Upper lobe of left lung (tissue), 6 donors: ENCODE results near the gene LHFPL3. TPM values are rescaled to one million over a fixed set of nuclear protein-coding genes. Genes with fewer than 3 reads are reported as not detected.

Experiments used
- ATAC-seq, 2 donors: fragments of 200-7000 bp; cut with Tn5 transposase; one replicate each; pipeline ENCODE4 v1.9.1; 2022; ENCODE audit warnings: mild to moderate bottlenecking in 2 of 2, moderate library complexity in 2 of 2; ENCODE audit not compliant: low FRiP score in 2 of 2
- DNase-seq, 2 donors: peaks; one replicate each; pipeline ENCODE4 v3.0.0-alpha.2; 2019 to 2020
- H3K27ac ChIP-seq, 4 donors: fragments of 200-600 bp; sonication (generic); one replicate each; pipeline ENCODE4 v1.5.1; 2016 to 2019
- H3K27me3 ChIP-seq, 4 donors: fragments of 200-600 bp; sonication (generic); one replicate each; pipeline ENCODE4 v1.5.1; 2017 to 2019
- H3K36me3 ChIP-seq, 4 donors: fragments of 200-600 bp; sonication (generic); one replicate each; pipeline ENCODE4 v1.5.1; 2016 to 2019
- H3K4me1 ChIP-seq, 4 donors: fragments of 200-600 bp; sonication (generic); one replicate each; pipeline ENCODE4 v1.5.1; 2018 to 2019
- H3K4me3 ChIP-seq, 4 donors: fragments of 200-600 bp; sonication (generic); one replicate each; pipeline ENCODE4 v1.5.1; 2017 to 2019; ENCODE audit warnings: mild to moderate bottlenecking in 2 of 4, moderate library complexity in 1 of 4
- H3K9me3 ChIP-seq, 4 donors: fragments of 200-600 bp; sonication (generic); one replicate each; pipeline ENCODE4 v1.5.1; 2018 to 2019
- EP300 ChIP-seq, 4 donors: sonication (generic); formaldehyde crosslinking; IDR thresholded peaks; one replicate each; pipeline ENCODE4 v1.5.1; 2017; ENCODE audit warnings: antibody characterized with exemption in 4 of 4, control low read depth in 2 of 4
- POLR2A ChIP-seq, 4 donors: fragments of 450-650 bp; IDR thresholded peaks; one replicate each; pipeline ENCODE4 v1.5.1; 2016 to 2017; ENCODE audit warnings: antibody characterized with exemption in 4 of 4, mild to moderate bottlenecking in 2 of 4
- POLR2AphosphoS5 ChIP-seq, 2 donors: sonication (generic); formaldehyde crosslinking; IDR thresholded peaks; one replicate each; pipeline ENCODE4 v1.5.1; 2017; ENCODE audit warnings: antibody characterized with exemption in 2 of 2
- WGBS, 2 donors: methylation state at CpG; one replicate each; pipeline ENCODE4 v1.1.5; 2017 to 2018; 5-methylcytosine and 5-hydroxymethylcytosine counted together
- total RNA-seq, 6 donors: library from RNA; depleted of rRNA in 4 of 6; stranded (reverse); fragments of >200 nt in 4 of 6; gene quantifications; one replicate each; pipeline versions ENCODE4 v1.1.0 to v1.2.1, GENCODE V29; 2016 to 2021
- TF ChIP-seq, protein P1 (sequence below), 6 experiments: fragments of 450-650 bp in 4 of 6; fragments of 200-600 bp in 2 of 6; sonication (generic) in 2 of 6; IDR thresholded peaks; one replicate each; pipeline ENCODE4 v1.5.1; 2016 to 2019; ENCODE audit warnings: antibody characterized with exemption in 6 of 6
- donor health status: DM: no; HTN: no; CAD: no; lungs with moderate emphysema.
- donor health status: DM: no; HTN: yes; CAD: no; lungs with severe emphysema.

Gene LHFPL3
- total RNA-seq, 6 donors from 2014 or later: not detected

DNA sequence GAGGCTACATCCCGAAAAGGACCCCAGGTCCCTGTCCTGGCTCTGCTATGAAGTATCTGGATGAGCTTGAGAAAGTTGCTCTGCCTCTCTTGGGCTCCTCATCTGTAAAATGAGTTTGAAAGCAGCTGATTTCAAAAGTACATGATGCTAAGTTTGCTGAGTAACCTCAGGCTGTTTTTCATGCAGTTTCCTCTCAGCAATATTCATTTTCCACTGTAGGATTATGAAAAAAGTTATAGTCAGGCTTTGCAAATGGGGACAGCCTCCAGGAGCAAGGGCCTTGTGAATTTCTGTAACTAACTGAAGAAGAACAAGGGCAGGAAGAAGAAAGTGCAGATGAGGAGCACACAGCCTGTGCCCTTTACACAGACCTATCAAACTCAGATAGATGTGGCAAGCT is 518.3 kb downstream of the LHFPL3 start:
- Histone ChIP-seq H3K36me3 (no peaks in the 10 kb centered on the region), H3K4me1 (no peaks in the 10 kb centered on the region), H3K9me3 (no peaks in the 10 kb centered on the region), H3K4me3 (no peak overlapping the region), H3K27me3 (no peaks in the 10 kb centered on the region), H3K27ac (no peak overlapping the region)
- ATAC-seq: no peak
- no peak for DNase-seq
- 85 to 89% methylated on average over 1 of the region's 1 CpG for WGBS, 2 donors
- TF ChIP-seq POLR2AphosphoS5 (IDR thresholded peaks at IDR 0.05) (no peak), EP300 (IDR thresholded peaks at IDR 0.05) (no peak), POLR2A (IDR thresholded peaks at IDR 0.05) (no peak)
- TF ChIP-seq, protein P1, sequence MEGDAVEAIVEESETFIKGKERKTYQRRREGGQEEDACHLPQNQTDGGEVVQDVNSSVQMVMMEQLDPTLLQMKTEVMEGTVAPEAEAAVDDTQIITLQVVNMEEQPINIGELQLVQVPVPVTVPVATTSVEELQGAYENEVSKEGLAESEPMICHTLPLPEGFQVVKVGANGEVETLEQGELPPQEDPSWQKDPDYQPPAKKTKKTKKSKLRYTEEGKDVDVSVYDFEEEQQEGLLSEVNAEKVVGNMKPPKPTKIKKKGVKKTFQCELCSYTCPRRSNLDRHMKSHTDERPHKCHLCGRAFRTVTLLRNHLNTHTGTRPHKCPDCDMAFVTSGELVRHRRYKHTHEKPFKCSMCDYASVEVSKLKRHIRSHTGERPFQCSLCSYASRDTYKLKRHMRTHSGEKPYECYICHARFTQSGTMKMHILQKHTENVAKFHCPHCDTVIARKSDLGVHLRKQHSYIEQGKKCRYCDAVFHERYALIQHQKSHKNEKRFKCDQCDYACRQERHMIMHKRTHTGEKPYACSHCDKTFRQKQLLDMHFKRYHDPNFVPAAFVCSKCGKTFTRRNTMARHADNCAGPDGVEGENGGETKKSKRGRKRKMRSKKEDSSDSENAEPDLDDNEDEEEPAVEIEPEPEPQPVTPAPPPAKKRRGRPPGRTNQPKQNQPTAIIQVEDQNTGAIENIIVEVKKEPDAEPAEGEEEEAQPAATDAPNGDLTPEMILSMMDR (IDR thresholded peaks at IDR 0.05): no peak

DNA sequence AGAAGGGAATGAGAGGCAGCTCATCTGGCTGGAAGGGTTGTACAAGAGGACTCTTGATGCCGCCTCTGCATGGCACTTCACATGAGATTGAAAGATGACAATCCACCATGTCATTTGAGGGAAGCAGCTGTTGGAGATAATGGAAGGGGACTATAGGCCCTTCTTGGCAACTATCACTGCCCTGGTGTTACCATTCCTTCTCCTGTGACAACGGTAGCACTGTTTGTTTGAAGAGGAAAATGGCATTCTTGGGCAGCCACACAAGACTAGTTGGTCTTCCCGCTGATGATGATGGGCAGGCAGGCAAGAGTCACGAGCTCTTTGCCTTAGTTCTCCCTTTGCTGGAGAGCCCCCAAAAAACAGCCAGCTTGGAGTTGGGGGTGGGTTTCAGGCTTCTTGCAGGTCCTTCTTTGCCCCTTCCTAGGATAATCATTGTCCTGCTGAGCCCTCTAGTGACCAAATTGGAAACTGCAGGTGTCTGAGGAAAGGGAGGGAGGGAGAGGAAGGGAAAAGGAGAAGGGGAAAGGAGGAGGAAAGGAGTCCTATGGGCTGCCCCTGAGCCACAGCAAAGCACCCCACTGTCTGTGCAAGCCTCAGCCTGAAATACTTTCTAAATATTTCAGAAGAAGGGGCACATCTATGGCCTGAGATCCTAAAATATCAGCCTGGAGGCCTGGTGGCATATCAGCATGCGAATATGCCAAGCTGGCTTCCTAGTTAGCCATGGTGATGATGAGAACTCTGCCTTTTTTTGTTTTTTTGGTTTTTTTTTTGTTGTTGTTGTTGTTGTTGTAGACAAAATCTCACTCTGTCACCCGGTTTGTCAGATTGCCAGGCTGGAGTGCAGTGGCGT is 520.0 kb downstream of the LHFPL3 start:
- ATAC-seq: peak; percentile 44 to 62
- 54 to 60% methylated on average over 7 of the region's 7 CpGs for WGBS, 2 donors
- no peaks in the 10 kb centered on the region for H3K4me1 ChIP-seq
- H3K27me3 ChIP-seq: no peaks in the 10 kb centered on the region
- TF ChIP-seq, protein P1 (IDR thresholded peaks at IDR 0.05): peak in 5 of 6 experiments; percentile 61 to 83 (median 70)
- TF ChIP-seq EP300 (IDR thresholded peaks at IDR 0.05) (no peak), POLR2AphosphoS5 (IDR thresholded peaks at IDR 0.05) (no peak), POLR2A (IDR thresholded peaks at IDR 0.05) (no peak)
- DNase-seq: no peak
- H3K9me3 ChIP-seq: no peaks in the 10 kb centered on the region
- H3K36me3 ChIP-seq: no peaks in the 10 kb centered on the region
- no peak overlapping the region for H3K27ac ChIP-seq
- no peak overlapping the region for H3K4me3 ChIP-seq

DNA sequence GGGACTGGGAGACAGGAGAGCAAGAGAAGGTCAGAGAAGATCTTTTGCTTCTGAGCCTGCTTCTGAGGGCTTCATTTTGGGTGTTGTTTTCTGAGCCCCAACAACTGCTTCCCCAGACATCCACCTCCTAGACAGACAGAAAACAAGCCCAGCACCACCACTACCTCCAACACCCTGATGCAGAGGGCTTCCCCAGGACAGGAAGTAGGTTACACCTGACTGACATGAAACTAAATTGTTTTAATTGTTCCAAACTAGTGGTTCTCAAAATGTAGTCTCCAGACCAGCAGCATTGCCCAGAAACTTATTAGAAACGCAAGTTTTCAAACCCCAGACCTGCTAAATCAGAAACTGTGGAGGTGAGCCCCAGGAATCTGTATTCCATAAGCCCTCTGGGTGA is 522.0 kb downstream of the LHFPL3 start:
- no peak overlapping the region for H3K27ac ChIP-seq
- no peaks in the 10 kb centered on the region for H3K4me1 ChIP-seq
- 83 to 89% methylated on average over 1 of the region's 1 CpG for WGBS, 2 donors
- TF ChIP-seq EP300 (IDR thresholded peaks at IDR 0.05) (no peak), POLR2A (IDR thresholded peaks at IDR 0.05) (no peak), POLR2AphosphoS5 (IDR thresholded peaks at IDR 0.05) (no peak)
- TF ChIP-seq, protein P1 (IDR thresholded peaks at IDR 0.05): no peak
- H3K36me3 ChIP-seq: no peaks in the 10 kb centered on the region
- no peaks in the 10 kb centered on the region for H3K9me3 ChIP-seq
- no peak for ATAC-seq
- no peaks in the 10 kb centered on the region for H3K27me3 ChIP-seq
- DNase-seq: no peak
- no peak overlapping the region for H3K4me3 ChIP-seq

DNA sequence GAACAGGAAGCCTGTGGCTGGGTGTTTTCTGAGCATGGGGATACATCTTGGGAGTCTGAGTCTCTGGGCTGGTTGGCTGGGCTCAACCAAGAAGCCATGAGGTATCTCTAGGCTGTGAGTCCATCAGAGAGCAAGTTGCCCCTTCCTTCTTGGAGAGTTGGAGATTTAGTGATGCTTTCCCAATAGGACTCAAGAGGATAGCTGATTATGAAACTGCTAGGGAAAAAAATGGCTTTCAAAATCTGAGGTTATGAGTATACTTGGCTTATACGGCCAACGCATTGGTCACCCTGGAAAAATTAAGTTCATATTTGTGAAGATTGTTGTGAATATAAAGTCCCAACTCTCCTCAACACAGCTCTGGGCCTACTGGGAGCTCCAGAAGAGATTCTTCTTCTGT is 522.9 kb downstream of the LHFPL3 start:
- no peaks in the 10 kb centered on the region for H3K36me3 ChIP-seq
- H3K4me3 ChIP-seq: no peak overlapping the region
- H3K27me3 ChIP-seq: no peaks in the 10 kb centered on the region
- WGBS, 2 donors: 86 to 91% methylated on average over 2 of the region's 2 CpGs
- DNase-seq: no peak
- H3K4me1 ChIP-seq: no peaks in the 10 kb centered on the region
- no peak for TF ChIP-seq POLR2A (IDR thresholded peaks at IDR 0.05)
- TF ChIP-seq EP300 (IDR thresholded peaks at IDR 0.05): no peak
- TF ChIP-seq, protein P1 (IDR thresholded peaks at IDR 0.05): no peak
- no peak for TF ChIP-seq POLR2AphosphoS5 (IDR thresholded peaks at IDR 0.05)
- H3K27ac ChIP-seq: no peak overlapping the region
- no peaks in the 10 kb centered on the region for H3K9me3 ChIP-seq
- ATAC-seq: no peak

DNA sequence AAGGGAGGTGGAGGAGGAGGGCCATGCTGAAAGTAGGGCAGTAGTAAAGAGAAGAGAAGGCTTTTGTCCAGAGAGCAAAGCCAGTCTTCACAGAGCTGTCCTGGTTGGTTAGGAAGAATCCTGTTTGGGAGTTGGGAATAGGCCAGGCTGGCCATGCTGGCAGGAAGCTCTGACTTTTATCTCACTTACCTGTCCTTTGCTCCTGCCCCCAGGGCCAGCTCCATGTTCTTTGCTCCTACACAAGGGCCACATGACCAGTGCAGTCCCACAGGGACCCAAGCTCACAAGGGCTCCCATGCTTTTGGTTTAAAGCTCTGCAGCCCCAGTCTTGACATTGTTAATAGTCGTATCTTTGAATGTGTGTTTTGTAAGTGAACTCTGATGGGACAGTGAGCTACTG is 524.0 kb downstream of the LHFPL3 start:
- Histone ChIP-seq H3K27me3 (no peaks in the 10 kb centered on the region), H3K36me3 (no peaks in the 10 kb centered on the region), H3K4me1 (no peaks in the 10 kb centered on the region), H3K4me3 (no peak overlapping the region), H3K9me3 (no peaks in the 10 kb centered on the region), H3K27ac (no peak overlapping the region)
- no peak for DNase-seq
- WGBS, 2 donors: 75 to 86% methylated on average over 1 of the region's 1 CpG
- no peak for ATAC-seq
- TF ChIP-seq, protein P1 (IDR thresholded peaks at IDR 0.05): no peak
- no peak for TF ChIP-seq EP300 (IDR thresholded peaks at IDR 0.05)
- TF ChIP-seq POLR2A (IDR thresholded peaks at IDR 0.05): no peak
- no peak for TF ChIP-seq POLR2AphosphoS5 (IDR thresholded peaks at IDR 0.05)
